Measurements from ENCODE around the gene PJA2.
"Not testable (repeated sequence)": the region's sequence is repeated elsewhere in the genome, so short reads cannot be mapped to it uniquely, and the experiment has no call there.

PJA2 gene

GRCh38 chr5:109409844-109410388, at the start of gene PJA2:
PJA2 (minus strand) TSS chr5:109409974; CDS start chr5:109383433, 26,541 bp downstream.
- DNase-seq (ENCODE audit: low spot score): peak; percentile 99

GRCh38 chr5:109455598-109456096, 45.9 kb upstream of the PJA2 start:
- peak; percentile 85 for DNase-seq (ENCODE audit: low spot score)

- peak; percentile 20 for DNase-seq (ENCODE audit: low spot score)
Observed at GRCh38 chr5:109454731-109455505, 45.1 kb upstream of the PJA2 start.

GRCh38 chr5:109453251-109453650, 43.5 kb upstream of the PJA2 start:
- no peak for DNase-seq (ENCODE audit: low spot score)

- DNase-seq (ENCODE audit: low spot score): no peak
Observed at GRCh38 chr5:109452661-109453060, 42.9 kb upstream of the PJA2 start.

GRCh38 chr5:109451146-109451545, 41.4 kb upstream of the PJA2 start:
- no peak for DNase-seq (ENCODE audit: low spot score)

GRCh38 chr5:109450129-109450877, 40.5 kb upstream of the PJA2 start:
- no peak for DNase-seq (ENCODE audit: low spot score)

- DNase-seq (ENCODE audit: low spot score): no peak
Observed at GRCh38 chr5:109448838-109449237, 39.1 kb upstream of the PJA2 start.

- DNase-seq (ENCODE audit: low spot score): no peak
Observed at GRCh38 chr5:109439590-109439989, 29.8 kb upstream of the PJA2 start.

- DNase-seq (ENCODE audit: low spot score): no peak
Observed at GRCh38 chr5:109426075-109426474, 16.3 kb upstream of the PJA2 start.

- not testable (repeated sequence) for DNase-seq (ENCODE audit: low spot score)
Observed at GRCh38 chr5:109425521-109425920, 15.7 kb upstream of the PJA2 start.

GRCh38 chr5:109421956-109422355, 12.2 kb upstream of the PJA2 start:
- no peak for DNase-seq (ENCODE audit: low spot score)

GRCh38 chr5:109418712-109419352, 9.1 kb upstream of the PJA2 start:
- no peak for DNase-seq (ENCODE audit: low spot score)

GRCh38 chr5:109416882-109417281, 7.1 kb upstream of the PJA2 start:
- no peak for DNase-seq (ENCODE audit: low spot score)

- DNase-seq (ENCODE audit: low spot score): not testable (repeated sequence)
Observed at GRCh38 chr5:109413921-109414461, 4.2 kb upstream of the PJA2 start.

GRCh38 chr5:109413458-109413857, 3.7 kb upstream of the PJA2 start:
- DNase-seq (ENCODE audit: low spot score): peak; percentile 27

GRCh38 chr5:109412981-109413402, 3.2 kb upstream of the PJA2 start:
- DNase-seq (ENCODE audit: low spot score): no peak

- peak; percentile 91 for DNase-seq (ENCODE audit: low spot score)
Observed at GRCh38 chr5:109411627-109412026, 1.9 kb upstream of the PJA2 start.

- no peak for DNase-seq (ENCODE audit: low spot score)
Observed at GRCh38 chr5:109411149-109411514, 1.4 kb upstream of the PJA2 start.

- peak; percentile 66 for DNase-seq (ENCODE audit: low spot score)
Observed at GRCh38 chr5:109410389-109411148, 795 bp upstream of the PJA2 start.
